Activated T-cell treated with anti-CD3 and anti-CD28 coated beads, Interleukin-2, amount 50 U/mL, for 72 hours (primary cell): ENCODE results near the gene MTG2. TPM values are rescaled to one million over a fixed set of nuclear protein-coding genes. Genes with fewer than 3 reads are reported as not detected.

Experiments
- ATAC-seq, 2 donors: fragments of 150-1000 bp; cut with Tn5 transposase; replicated peaks in 1 of 2; 2 replicates each; pipeline ENCODE4 v1.10.0; 2021; ENCODE audit warnings: moderate library complexity in 2 of 2, mild to moderate bottlenecking in 1 of 2
- DNase-seq, 2 donors: peaks; one replicate each; pipeline ENCODE4 v3.0.0; 2021 to 2022; ENCODE audit warnings: mixed read lengths in 1 of 2
- H3K27ac Mint-ChIP-seq: one replicate; pipeline ENCODE4 v1.8.0; 2022; ENCODE audit warnings: mild to moderate bottlenecking, moderate library complexity, mixed read lengths
- H3K27me3 Mint-ChIP-seq: one replicate; pipeline ENCODE4 v1.8.0; 2022; ENCODE audit warnings: low read depth, mixed read lengths
- H3K36me3 Mint-ChIP-seq, 2 donors: one replicate each; pipeline ENCODE4 v1.8.0; 2022; ENCODE audit warnings: mixed read lengths in 2 of 2, mild to moderate bottlenecking in 1 of 2; ENCODE audit not compliant: insufficient read depth in 2 of 2
- H3K4me1 Mint-ChIP-seq: one replicate; pipeline ENCODE4 v1.8.0; 2022; ENCODE audit warnings: low read depth, mixed read lengths
- H3K4me3 Mint-ChIP-seq, 2 donors: one replicate each; pipeline ENCODE4 v1.8.0; 2022; ENCODE audit warnings: mild to moderate bottlenecking in 2 of 2, mixed read lengths in 2 of 2, moderate library complexity in 2 of 2
- H3K9me3 Mint-ChIP-seq, 2 donors: one replicate each; pipeline ENCODE4 v1.8.0; 2022; ENCODE audit warnings: mixed read lengths in 2 of 2
- total RNA-seq, 2 donors: library from RNA; stranded (reverse); gene quantifications; one replicate each; pipeline ENCODE4 v1.2.3, GENCODE V29; 2022

The MTG2 gene
- total RNA-seq, 2 donors from 2014 or later, result 28.3 to 48.2 TPM

DNA sequence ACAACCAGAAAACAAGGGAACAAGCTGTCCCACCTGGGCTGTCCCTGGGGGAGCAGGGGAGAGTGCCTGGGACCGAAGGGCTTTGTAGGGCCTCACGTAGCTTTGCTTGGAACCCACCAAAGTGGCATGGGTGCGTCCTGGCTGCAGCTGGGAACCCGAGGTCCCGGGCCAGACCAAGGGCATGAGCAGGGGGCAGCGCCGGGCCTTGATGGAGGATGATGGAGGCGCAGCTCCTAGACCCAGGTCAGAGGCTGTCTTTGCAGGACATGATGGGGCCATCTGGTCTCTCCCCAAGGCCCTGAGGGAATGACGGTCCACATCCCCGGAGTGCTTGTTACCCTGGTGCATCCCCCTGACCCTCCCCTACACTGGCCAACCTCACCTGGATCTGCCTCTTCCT lies 47.9 kb downstream of the MTG2 start:
- H3K9me3 Mint-ChIP-seq, result no peaks in the 10 kb centered on the region
- H3K27ac Mint-ChIP-seq, result no peak overlapping the region
- H3K4me3 Mint-ChIP-seq, result no peak overlapping the region
- peaks cover 7% of the 10 kb centered on the region for H3K27me3 Mint-ChIP-seq
- no peaks in the 10 kb centered on the region for H3K36me3 Mint-ChIP-seq
- ATAC-seq (no peak), DNase-seq (no peak)
- H3K4me1 Mint-ChIP-seq, result no peaks in the 10 kb centered on the region

DNA sequence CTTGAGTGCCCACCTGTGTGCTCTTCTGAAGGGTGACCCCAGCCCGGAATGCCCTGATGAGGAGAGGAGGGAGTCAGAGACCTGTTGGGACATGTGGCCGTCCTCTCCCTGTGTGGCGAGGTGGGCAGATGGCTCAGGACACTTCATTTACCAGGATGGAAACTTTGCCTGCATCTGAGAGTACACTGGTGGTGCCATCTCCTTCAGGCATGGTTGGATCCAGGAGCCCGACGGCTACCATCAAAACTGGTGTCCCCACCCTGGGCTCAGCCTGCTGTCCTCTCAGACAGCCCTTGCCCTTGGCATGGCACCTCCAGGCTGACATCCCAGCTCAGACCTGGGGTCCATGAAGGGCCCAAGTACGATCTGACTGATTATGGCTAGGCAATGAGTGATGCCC lies 48.5 kb downstream of the MTG2 start:
- Mint-ChIP-seq H3K9me3 (no peaks in the 10 kb centered on the region), H3K4me3 (no peak overlapping the region), H3K4me1 (no peaks in the 10 kb centered on the region), H3K36me3 (no peaks in the 10 kb centered on the region), H3K27me3 (peaks cover 7% of the 10 kb centered on the region), H3K27ac (no peak overlapping the region)
- ATAC-seq, result no peak
- no peak for DNase-seq

DNA sequence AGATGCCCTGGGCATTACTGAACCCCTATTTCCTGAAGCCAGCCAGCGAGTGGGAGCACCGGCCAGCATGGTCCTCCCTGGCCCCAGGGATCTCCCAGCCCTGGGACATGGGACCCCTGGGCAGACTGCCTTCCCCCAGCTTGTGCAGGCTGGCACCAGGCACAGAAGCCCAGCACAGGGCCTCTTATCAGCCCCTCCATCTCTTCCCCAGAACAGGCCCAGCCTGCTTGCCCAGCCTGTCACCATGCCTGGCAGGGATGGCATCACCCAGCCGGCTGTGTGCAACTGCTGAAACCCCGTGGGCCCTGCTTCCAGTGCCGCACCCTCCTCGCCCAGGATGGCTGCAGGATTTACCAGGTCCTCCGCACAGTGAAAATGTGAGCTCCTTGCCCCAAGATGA lies 49.4 kb downstream of the MTG2 start:
- H3K4me1 Mint-ChIP-seq, result no peaks in the 10 kb centered on the region

GRCh38 chr20:62232770-62233645 lies 50.2 kb downstream of the MTG2 start:
- peaks cover 6% of the 10 kb centered on the region for H3K4me1 Mint-ChIP-seq
- H3K9me3 Mint-ChIP-seq, result no peaks in the 10 kb centered on the region
- no peaks in the 10 kb centered on the region for H3K27me3 Mint-ChIP-seq
- H3K36me3 Mint-ChIP-seq, result no peaks in the 10 kb centered on the region
- ATAC-seq (no peak), DNase-seq (no peak)
- H3K27ac Mint-ChIP-seq, result no peak overlapping the region
- H3K4me3 Mint-ChIP-seq, result no peak overlapping the region

More for the DNA sequence above, 49.4 kb downstream of the MTG2 start:
- DNase-seq (no peak), ATAC-seq (no peak)
- H3K4me3 Mint-ChIP-seq, result no peak overlapping the region
- no peaks in the 10 kb centered on the region for H3K27me3 Mint-ChIP-seq
- no peaks in the 10 kb centered on the region for H3K36me3 Mint-ChIP-seq
- no peaks in the 10 kb centered on the region for H3K9me3 Mint-ChIP-seq
- no peak overlapping the region for H3K27ac Mint-ChIP-seq

DNA sequence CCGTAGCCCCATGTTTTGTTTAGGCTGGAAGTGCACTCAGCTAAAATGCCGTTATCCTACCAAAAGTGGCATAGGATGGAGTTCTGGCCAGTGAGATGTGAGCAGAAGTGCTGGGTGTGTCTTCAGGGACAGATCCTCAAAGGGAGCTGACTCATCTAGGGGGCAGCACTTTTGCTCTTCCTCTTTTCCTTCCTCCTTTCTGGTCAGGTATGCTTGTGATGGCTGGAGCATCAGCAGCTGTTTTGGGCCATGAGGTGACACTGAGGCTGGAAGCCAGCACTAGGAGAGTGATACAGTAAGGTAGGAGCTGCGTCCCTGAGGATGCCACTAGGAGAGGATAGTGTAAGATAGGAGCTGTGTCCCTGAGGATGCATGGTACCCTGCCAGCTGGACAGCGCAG lies 50.9 kb downstream of the MTG2 start:
- H3K4me3 Mint-ChIP-seq, result no peak overlapping the region
- no peak overlapping the region for H3K27ac Mint-ChIP-seq
- DNase-seq (no peak), ATAC-seq (no peak)
- no peaks in the 10 kb centered on the region for H3K9me3 Mint-ChIP-seq
- H3K36me3 Mint-ChIP-seq, result no peaks in the 10 kb centered on the region
- no peaks in the 10 kb centered on the region for H3K27me3 Mint-ChIP-seq
- peaks cover 7% of the 10 kb centered on the region for H3K4me1 Mint-ChIP-seq

GRCh38 chr20:62234339-62234738 lies 51.5 kb downstream of the MTG2 start:
- Mint-ChIP-seq H3K36me3 (no peaks in the 10 kb centered on the region), H3K27ac (no peak overlapping the region), H3K4me1 (peaks cover 11% of the 10 kb centered on the region), H3K27me3 (no peaks in the 10 kb centered on the region), H3K4me3 (no peak overlapping the region), H3K9me3 (no peaks in the 10 kb centered on the region)
- ATAC-seq, result no peak
- no peak for DNase-seq

- Mint-ChIP-seq H3K4me3 (no peak overlapping the region), H3K27me3 (no peaks in the 10 kb centered on the region), H3K36me3 (no peaks in the 10 kb centered on the region), H3K4me1 (peaks cover 19% of the 10 kb centered on the region), H3K27ac (no peak overlapping the region), H3K9me3 (no peaks in the 10 kb centered on the region)
- ATAC-seq, result no peak
- DNase-seq, result no peak
Measured at GRCh38 chr20:62235001-62235776, 52.4 kb downstream of the MTG2 start.

DNA sequence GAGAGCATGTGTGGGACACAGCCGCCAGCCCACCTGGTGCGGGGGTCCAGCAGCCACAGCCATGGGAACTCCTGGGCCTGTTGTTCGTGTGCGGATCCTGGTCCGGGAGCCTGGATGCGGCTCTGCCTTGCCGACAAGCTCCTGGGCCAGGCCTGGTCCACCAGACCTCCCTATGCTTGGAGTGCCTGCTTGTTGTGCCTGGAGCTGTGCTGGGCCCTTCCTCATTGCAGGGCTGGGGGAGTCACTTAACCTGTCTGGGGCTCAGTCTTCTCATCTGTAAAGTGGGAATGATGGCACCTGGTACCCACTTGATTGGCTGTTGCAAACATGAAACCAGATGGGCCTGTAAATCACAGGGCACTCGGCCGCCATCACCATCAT lies 52.9 kb downstream of the MTG2 start:
- ATAC-seq (no peak), DNase-seq (no peak)
- no peak overlapping the region for H3K4me3 Mint-ChIP-seq
- no peaks in the 10 kb centered on the region for H3K9me3 Mint-ChIP-seq
- H3K36me3 Mint-ChIP-seq, result no peaks in the 10 kb centered on the region
- peaks cover 22% of the 10 kb centered on the region for H3K4me1 Mint-ChIP-seq
- no peak overlapping the region for H3K27ac Mint-ChIP-seq
- no peaks in the 10 kb centered on the region for H3K27me3 Mint-ChIP-seq

GRCh38 chr20:62236200-62236599 lies 53.4 kb downstream of the MTG2 start:
- DNase-seq (no peak), ATAC-seq (no peak)
- no peak overlapping the region for H3K27ac Mint-ChIP-seq
- H3K36me3 Mint-ChIP-seq, result no peaks in the 10 kb centered on the region
- H3K27me3 Mint-ChIP-seq, result no peaks in the 10 kb centered on the region
- peaks cover 22% of the 10 kb centered on the region for H3K4me1 Mint-ChIP-seq
- no peaks in the 10 kb centered on the region for H3K9me3 Mint-ChIP-seq
- no peak overlapping the region for H3K4me3 Mint-ChIP-seq

DNA sequence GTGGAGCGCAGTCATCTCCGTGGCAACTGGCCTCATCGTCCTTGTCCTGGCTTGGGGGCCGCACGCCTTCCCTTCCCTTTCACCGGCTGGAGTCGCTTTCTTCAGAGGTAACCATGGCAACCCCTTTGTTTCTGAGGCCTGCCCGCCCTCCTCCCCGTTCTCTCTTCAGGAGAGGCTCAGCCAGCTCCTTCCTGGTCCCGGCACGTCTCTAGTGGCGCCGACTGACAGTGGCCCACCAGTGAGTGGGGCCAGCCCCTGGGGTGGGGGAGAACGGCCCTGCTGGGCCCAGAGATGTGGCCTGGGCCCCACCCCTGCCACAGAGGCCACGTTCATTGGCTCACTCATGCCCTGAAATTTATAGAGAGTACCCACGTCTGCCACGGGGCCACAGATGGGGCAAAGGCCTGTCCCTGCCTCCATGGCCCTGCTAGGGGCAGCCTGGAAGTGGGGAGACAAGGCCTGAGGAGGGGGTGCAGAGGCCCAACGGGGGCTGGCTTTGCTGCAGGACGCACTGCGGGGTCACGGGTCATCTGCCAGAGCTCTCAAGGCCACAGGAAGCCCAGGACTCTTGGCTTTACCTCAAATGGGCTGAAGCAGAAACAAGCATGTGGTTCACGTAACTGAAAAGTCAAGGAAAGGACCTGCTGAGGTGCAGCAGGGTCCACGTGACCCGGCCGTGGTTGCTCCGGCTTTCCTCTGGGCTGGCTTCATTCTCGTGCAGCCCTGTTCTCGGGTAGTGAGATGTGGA lies 54.1 kb downstream of the MTG2 start:
- H3K4me3 Mint-ChIP-seq, result no peak overlapping the region
- peaks cover 22% of the 10 kb centered on the region for H3K4me1 Mint-ChIP-seq
- no peaks in the 10 kb centered on the region for H3K9me3 Mint-ChIP-seq
- H3K36me3 Mint-ChIP-seq, result no peaks in the 10 kb centered on the region
- no peaks in the 10 kb centered on the region for H3K27me3 Mint-ChIP-seq
- H3K27ac Mint-ChIP-seq, result no peak overlapping the region
- DNase-seq (no peak), ATAC-seq (no peak)

DNA sequence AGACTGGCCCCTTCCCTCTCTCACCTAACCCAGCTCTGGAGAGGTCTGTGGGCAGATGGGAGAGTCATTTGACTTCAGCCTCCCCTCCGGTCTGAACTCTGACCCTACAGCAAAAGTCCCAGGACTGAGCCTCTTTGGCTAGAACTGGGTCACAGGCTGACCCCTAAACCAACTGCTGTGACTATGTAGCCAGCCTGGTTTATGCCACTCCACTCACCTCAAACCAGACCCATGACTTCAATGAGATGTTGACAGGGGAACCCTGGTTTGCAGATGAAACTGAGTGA lies 54.6 kb downstream of the MTG2 start:
- Mint-ChIP-seq H3K9me3 (no peaks in the 10 kb centered on the region), H3K36me3 (no peaks in the 10 kb centered on the region), H3K4me3 (peak overlapping the region; percentile 80 to 87), H3K4me1 (peaks cover 22% of the 10 kb centered on the region), H3K27me3 (no peaks in the 10 kb centered on the region), H3K27ac (no peak overlapping the region)
- DNase-seq (no peak), ATAC-seq (no peak)

DNA sequence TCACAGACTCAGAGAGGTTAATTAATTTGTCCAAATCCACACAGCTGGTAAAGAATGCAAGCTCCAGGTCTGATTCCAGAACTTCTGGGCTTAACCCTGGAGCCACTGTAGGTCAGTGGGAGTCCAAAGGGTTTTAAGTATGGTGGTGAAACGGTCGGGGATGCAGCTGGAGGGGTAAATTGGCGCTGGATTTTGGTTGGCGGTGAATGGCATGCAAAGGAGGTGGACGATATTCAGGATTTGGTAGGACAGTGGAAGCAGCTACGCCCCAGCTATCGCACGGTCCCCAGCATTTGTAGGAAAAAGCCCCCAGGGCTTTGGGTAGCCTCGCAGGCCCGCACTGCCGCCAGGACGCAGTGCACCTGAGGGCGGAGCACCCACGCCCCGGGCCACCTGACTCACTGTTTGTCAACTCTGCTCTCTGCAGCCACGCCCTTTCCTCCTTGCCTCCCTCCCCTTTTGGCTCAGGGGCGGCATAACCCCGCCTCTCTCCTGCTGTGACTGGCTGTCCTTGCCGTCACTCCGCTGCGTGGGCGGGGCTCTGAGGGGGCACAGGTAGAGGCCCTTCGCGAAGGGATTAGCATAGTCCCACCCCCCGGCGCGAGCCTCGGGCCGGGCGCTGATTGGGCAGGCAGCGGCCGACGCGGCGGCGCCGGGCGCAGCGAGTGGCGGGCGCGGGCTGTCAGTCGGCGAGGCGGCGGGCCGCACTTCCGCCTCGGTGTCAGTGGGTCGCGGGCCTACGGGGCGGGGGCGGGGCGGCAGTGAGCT lies 55.2 kb downstream of the MTG2 start, which contains the start of gene OSBPL2:
TSS of gene OSBPL2 (plus strand) at position 721 of the 768 bp plus-strand sequence. CDS start 17,664 bp downstream, outside the sequence.
- peak within 1 kb of the TSS; percentile 87 to 88 for H3K4me3 Mint-ChIP-seq
- peaks cover 28% of the 10 kb centered on the region for H3K4me1 Mint-ChIP-seq
- peak; percentile 100 for DNase-seq
- H3K27ac Mint-ChIP-seq, result peak within 1 kb of the TSS; percentile 81
- H3K9me3 Mint-ChIP-seq, result no peaks in the 10 kb centered on the region
- peak; percentile 98 for ATAC-seq
- H3K27me3 Mint-ChIP-seq, result no peaks in the 10 kb centered on the region
- H3K36me3 Mint-ChIP-seq, result no peaks in the 10 kb centered on the region
